Neural progenitor cell (in vitro differentiated cells): ENCODE data around the gene HCRTR1.

Experiments
- EZH2 ChIP-seq: fragments of 200-600 bp; sonication (generic); IDR thresholded peaks from 2 replicates; pipeline ENCODE4 v1.6.1; 2017; ENCODE audit warnings: antibody characterized with exemption, mild to moderate bottlenecking, moderate library complexity
- EZH2phosphoT487 ChIP-seq: fragments of 200-600 bp; sonication (generic); IDR thresholded peaks from 2 replicates; pipeline ENCODE4 v1.6.1; 2017; ENCODE audit warnings: antibody characterized with exemption
- TF ChIP-seq, protein P1 (sequence below): fragments of 200-600 bp; sonication (generic); IDR thresholded peaks from 2 replicates; pipeline ENCODE4 v1.5.1; 2017; ENCODE audit warnings: antibody characterized with exemption, mild to moderate bottlenecking

DNA sequence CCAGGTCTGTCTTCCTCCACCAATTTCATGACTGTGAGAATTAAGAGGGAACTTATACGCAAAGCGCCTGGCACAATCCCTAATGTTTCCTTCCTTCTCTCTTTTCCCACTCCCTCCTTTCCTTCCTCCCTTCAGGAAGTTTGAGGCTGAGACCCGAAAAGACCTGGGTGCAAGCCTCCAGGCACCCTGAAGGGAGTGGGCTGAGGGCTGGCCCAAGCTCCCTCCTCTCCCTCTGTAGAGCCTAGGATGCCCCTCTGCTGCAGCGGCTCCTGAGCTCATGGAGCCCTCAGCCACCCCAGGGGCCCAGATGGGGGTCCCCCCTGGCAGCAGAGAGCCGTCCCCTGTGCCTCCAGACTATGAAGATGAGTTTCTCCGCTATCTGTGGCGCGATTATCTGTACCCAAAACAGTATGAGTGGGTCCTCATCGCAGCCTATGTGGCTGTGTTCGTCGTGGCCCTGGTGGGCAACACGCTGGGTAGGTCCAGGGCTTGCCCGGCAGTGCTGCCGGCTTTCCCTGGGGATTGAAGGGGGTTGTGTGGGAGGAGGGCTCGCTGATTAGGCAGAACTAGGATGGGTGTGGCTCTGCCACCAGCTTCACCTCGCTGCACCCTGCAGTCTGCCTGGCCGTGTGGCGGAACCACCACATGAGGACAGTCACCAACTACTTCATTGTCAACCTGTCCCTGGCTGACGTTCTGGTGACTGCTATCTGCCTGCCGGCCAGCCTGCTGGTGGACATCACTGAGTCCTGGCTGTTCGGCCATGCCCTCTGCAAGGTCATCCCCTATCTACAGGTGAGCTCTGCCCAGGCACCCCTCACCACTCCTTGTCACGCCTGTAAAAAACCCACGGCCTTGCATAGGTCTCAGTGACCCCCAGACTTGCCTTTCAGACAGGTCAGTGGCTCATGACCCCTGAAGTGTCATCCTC lies 1.7 kb downstream of the HCRTR1 start:
- TF ChIP-seq, protein P1, sequence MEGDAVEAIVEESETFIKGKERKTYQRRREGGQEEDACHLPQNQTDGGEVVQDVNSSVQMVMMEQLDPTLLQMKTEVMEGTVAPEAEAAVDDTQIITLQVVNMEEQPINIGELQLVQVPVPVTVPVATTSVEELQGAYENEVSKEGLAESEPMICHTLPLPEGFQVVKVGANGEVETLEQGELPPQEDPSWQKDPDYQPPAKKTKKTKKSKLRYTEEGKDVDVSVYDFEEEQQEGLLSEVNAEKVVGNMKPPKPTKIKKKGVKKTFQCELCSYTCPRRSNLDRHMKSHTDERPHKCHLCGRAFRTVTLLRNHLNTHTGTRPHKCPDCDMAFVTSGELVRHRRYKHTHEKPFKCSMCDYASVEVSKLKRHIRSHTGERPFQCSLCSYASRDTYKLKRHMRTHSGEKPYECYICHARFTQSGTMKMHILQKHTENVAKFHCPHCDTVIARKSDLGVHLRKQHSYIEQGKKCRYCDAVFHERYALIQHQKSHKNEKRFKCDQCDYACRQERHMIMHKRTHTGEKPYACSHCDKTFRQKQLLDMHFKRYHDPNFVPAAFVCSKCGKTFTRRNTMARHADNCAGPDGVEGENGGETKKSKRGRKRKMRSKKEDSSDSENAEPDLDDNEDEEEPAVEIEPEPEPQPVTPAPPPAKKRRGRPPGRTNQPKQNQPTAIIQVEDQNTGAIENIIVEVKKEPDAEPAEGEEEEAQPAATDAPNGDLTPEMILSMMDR: no peak
- TF ChIP-seq EZH2 (no peak), EZH2phosphoT487 (no peak)
